Suprapubic skin (tissue), 4 donors: ENCODE data around the gene CELF4. TPM values are rescaled to one million over a fixed set of nuclear protein-coding genes. Genes with fewer than 3 reads are reported as not detected.
A peak's percentile ranks its signal among the peaks of the same experiment; 100 is the strongest.

Source experiments
- DNase-seq, 2 donors: peaks; one replicate each; pipeline ENCODE4 v3.0.0-alpha.2; 2019; ENCODE audit warnings: low spot score in 2 of 2
- H3K27ac ChIP-seq: fragments of 200-600 bp; sonication (generic); one replicate; pipeline ENCODE4 v1.5.1; 2019
- H3K27me3 ChIP-seq: fragments of 200-600 bp; sonication (generic); one replicate; pipeline ENCODE4 v1.5.1; 2019
- H3K36me3 ChIP-seq: fragments of 200-600 bp; sonication (generic); one replicate; pipeline ENCODE4 v1.5.1; 2019
- H3K4me1 ChIP-seq: fragments of 200-600 bp; sonication (generic); one replicate; pipeline ENCODE4 v1.5.1; 2019
- H3K4me3 ChIP-seq: fragments of 200-600 bp; sonication (generic); one replicate; pipeline ENCODE4 v1.5.1; 2019; ENCODE audit warnings: mild to moderate bottlenecking
- H3K9me3 ChIP-seq: fragments of 200-600 bp; sonication (generic); one replicate; pipeline ENCODE4 v1.5.1; 2019
- CTCF ChIP-seq, 2 donors: fragments of 200-600 bp in 1 of 2; fragments of 450-650 bp in 1 of 2; sonication (generic) in 1 of 2; IDR thresholded peaks; one replicate each; pipeline ENCODE4 v1.5.1; 2016 to 2019; ENCODE audit warnings: antibody characterized with exemption in 2 of 2, mild to moderate bottlenecking in 1 of 2, moderate library complexity in 1 of 2
- EP300 ChIP-seq: sonication (generic); formaldehyde crosslinking; IDR thresholded peaks from one replicate; pipeline ENCODE4 v1.6.1; 2017; ENCODE audit warnings: antibody characterized with exemption
- POLR2A ChIP-seq, 2 donors: fragments of 450-650 bp; IDR thresholded peaks; one replicate each; pipeline ENCODE4 v1.6.1; 2017; ENCODE audit warnings: antibody characterized with exemption in 2 of 2, mild to moderate bottlenecking in 2 of 2, moderate library complexity in 2 of 2
- POLR2AphosphoS5 ChIP-seq, 3 donors: sonication (generic); formaldehyde crosslinking; IDR thresholded peaks; one replicate each; pipeline ENCODE4 v1.6.1; 2017; ENCODE audit warnings: antibody characterized with exemption in 3 of 3
- WGBS: methylation state at CpG from one replicate; pipeline ENCODE4 v1.1.5; 2018; 5-methylcytosine and 5-hydroxymethylcytosine counted together
- total RNA-seq, 4 donors: library from RNA; depleted of rRNA; stranded (reverse); fragments of >200 nt; gene quantifications; one replicate each; pipeline ENCODE4 v1.1.0, GENCODE V29; 2016

The CELF4 gene
- total RNA-seq, 4 donors from 2014 or later, result not detected

GRCh38 chr18:37397814-37398213, 167.8 kb downstream of the CELF4 start:
- H3K27me3 ChIP-seq, result peaks cover 15% of the 10 kb centered on the region
- no peak for DNase-seq
- no peak overlapping the region for H3K27ac ChIP-seq
- TF ChIP-seq POLR2A (IDR thresholded peaks at IDR 0.05) (no peak), CTCF (IDR thresholded peaks at IDR 0.05) (no peak), POLR2AphosphoS5 (IDR thresholded peaks at IDR 0.05) (no peak), EP300 (no peak)
- no peak overlapping the region for H3K4me3 ChIP-seq
- H3K9me3 ChIP-seq, result no peaks in the 10 kb centered on the region
- H3K4me1 ChIP-seq, result peaks cover 13% of the 10 kb centered on the region
- 90% methylated on average over 4 of the region's 6 CpGs for WGBS
- no peaks in the 10 kb centered on the region for H3K36me3 ChIP-seq

GRCh38 chr18:37396971-37397720, 168.5 kb downstream of the CELF4 start:
- Histone ChIP-seq H3K27ac (no peak overlapping the region), H3K9me3 (no peaks in the 10 kb centered on the region), H3K27me3 (peaks cover 16% of the 10 kb centered on the region), H3K4me3 (no peak overlapping the region), H3K4me1 (peaks cover 13% of the 10 kb centered on the region), H3K36me3 (no peaks in the 10 kb centered on the region)
- no peak for DNase-seq
- TF ChIP-seq EP300 (no peak), POLR2A (IDR thresholded peaks at IDR 0.05) (no peak), CTCF (IDR thresholded peaks at IDR 0.05) (no peak), POLR2AphosphoS5 (IDR thresholded peaks at IDR 0.05) (no peak)
- WGBS, result 67% methylated on average over 3 of the region's 5 CpGs

DNA sequence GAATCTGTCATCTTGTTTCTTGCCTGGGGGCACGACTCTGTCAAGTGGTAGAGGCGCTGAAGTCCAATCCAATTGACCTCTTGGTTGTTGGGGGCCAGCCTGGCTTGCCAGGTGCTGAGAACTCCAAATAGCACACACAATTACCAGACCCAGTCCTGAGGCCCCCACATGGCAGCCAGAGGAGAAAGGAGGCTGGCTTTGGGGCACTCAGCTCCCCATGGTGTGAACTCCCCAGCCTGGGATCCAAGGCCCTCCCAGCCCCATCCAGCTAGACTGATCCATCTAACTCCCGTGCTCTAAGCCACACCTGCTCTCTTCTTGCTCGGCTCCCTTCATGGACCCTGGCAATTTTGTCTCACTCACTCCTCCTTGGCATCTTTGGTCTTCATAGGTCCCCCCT, 170.0 kb downstream of the CELF4 start:
- H3K27me3 ChIP-seq, result peaks cover 16% of the 10 kb centered on the region
- no peak for TF ChIP-seq POLR2AphosphoS5 (IDR thresholded peaks at IDR 0.05)
- no peak for TF ChIP-seq CTCF (IDR thresholded peaks at IDR 0.05)
- no peak for TF ChIP-seq POLR2A (IDR thresholded peaks at IDR 0.05)
- TF ChIP-seq EP300, result no peak
- WGBS, result 87% methylated on average over 4 of the region's 4 CpGs

DNA sequence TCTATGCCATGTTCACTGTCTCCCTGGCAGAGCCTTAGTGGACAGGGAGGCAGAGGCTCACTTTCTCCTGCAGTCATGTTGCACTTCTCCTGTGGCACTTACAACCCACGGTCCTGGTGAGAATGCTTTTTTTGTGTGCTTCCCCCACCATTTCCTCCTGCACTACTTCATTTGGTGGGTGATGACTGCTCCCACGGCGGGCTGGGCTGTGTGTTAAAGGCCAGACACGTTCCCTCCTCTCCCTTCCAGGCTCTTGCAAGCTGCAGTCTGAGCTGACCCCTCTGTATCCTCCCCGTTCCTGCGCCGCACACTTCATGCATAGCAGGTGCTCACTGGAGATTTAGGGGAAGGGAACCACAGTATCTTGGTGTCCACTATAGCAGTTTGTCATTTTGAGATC, 170.5 kb downstream of the CELF4 start:
- H3K27ac ChIP-seq, result no peak overlapping the region
- peaks cover 16% of the 10 kb centered on the region for H3K27me3 ChIP-seq
- no peak overlapping the region for H3K4me3 ChIP-seq
- peaks cover 13% of the 10 kb centered on the region for H3K4me1 ChIP-seq
- WGBS, result 83% methylated on average over 7 of the region's 7 CpGs
- H3K36me3 ChIP-seq, result no peaks in the 10 kb centered on the region
- DNase-seq, result no peak
- H3K9me3 ChIP-seq, result no peaks in the 10 kb centered on the region
- no peak for TF ChIP-seq POLR2AphosphoS5 (IDR thresholded peaks at IDR 0.05)
- no peak for TF ChIP-seq POLR2A (IDR thresholded peaks at IDR 0.05)
- TF ChIP-seq CTCF (IDR thresholded peaks at IDR 0.05), result no peak
- TF ChIP-seq EP300, result no peak

More for the DNA sequence above, 170.0 kb downstream of the CELF4 start:
- no peak for DNase-seq
- H3K36me3 ChIP-seq, result no peaks in the 10 kb centered on the region
- H3K27ac ChIP-seq, result no peak overlapping the region
- H3K4me1 ChIP-seq, result peaks cover 13% of the 10 kb centered on the region
- H3K9me3 ChIP-seq, result no peaks in the 10 kb centered on the region
- no peak overlapping the region for H3K4me3 ChIP-seq

GRCh38 chr18:37394610-37394965, 171.0 kb downstream of the CELF4 start:
- H3K9me3 ChIP-seq, result no peaks in the 10 kb centered on the region
- H3K4me1 ChIP-seq, result peaks cover 13% of the 10 kb centered on the region
- TF ChIP-seq EP300 (no peak), POLR2A (IDR thresholded peaks at IDR 0.05) (no peak), POLR2AphosphoS5 (IDR thresholded peaks at IDR 0.05) (no peak), CTCF (IDR thresholded peaks at IDR 0.05) (no peak)
- H3K36me3 ChIP-seq, result no peaks in the 10 kb centered on the region
- H3K27ac ChIP-seq, result no peak overlapping the region
- DNase-seq, result no peak
- H3K4me3 ChIP-seq, result peak overlapping the region; percentile 43
- peaks cover 16% of the 10 kb centered on the region for H3K27me3 ChIP-seq
- 34% methylated on average over 5 of the region's 5 CpGs for WGBS
